Caco-2 (cell line): ENCODE measurements around the gene NSD1. TPM values are rescaled to one million over a fixed set of nuclear protein-coding genes. Genes with fewer than 3 reads are reported as not detected.

Source experiments
- BruUV-seq: library from RNA; stranded (reverse); fragments of 400-500 nt; replicated peaks from 2 replicates; lab custom pipeline; 2021; lab: Mats Ljungman, UMichigan
- CTCF ChIA-PET: fragments of 300-600 bp; sonication (Branson Sonifier 250); formaldehyde crosslinking; loops from one replicate; lab custom pipeline; 2022; ENCODE audit warnings: antibody characterized with exemption; lab: Charles Lee
- POLR2A ChIA-PET: fragments of 300-600 bp; sonication (Branson Sonifier 250); formaldehyde crosslinking; loops from one replicate; lab custom pipeline; 2022; ENCODE audit warnings: antibody characterized with exemption; lab: Charles Lee
- DNase-seq, 2 experiments: peaks; one replicate each; pipeline versions ENCODE4 v3.0.0 to v3.0.0-alpha.2; 2020 to 2022
- H3K27me3 ChIP-seq: replicated peaks from 2 replicates; pipeline ENCODE4 v1.6.0; 2011; ENCODE audit warnings: low read length; ENCODE audit not compliant: control insufficient read depth, insufficient read depth
- H3K36me3 ChIP-seq: 2 replicates; pipeline ENCODE4 v1.5.1; 2011; ENCODE audit warnings: low read length; ENCODE audit not compliant: control insufficient read depth, insufficient read depth
- H3K4me1 ChIP-seq: fragments of 250-450 bp; sonication (Bioruptor Pico); 2 replicates; pipeline ENCODE4 v1.5.1; 2020; ENCODE audit warnings: mild to moderate bottlenecking
- H3K4me3 ChIP-seq: 2 replicates; pipeline ENCODE4 v1.5.1; 2011; ENCODE audit warnings: low read depth, mild to moderate bottlenecking, control low read depth, low read length
- H3K9me3 ChIP-seq: fragments of 250-450 bp; sonication (Bioruptor Pico); 2 replicates; pipeline ENCODE4 v1.5.1; 2020; ENCODE audit warnings: mild to moderate bottlenecking, moderate library complexity
- H3K27ac Mint-ChIP-seq: one replicate; pipeline ENCODE4 v1.8.0; 2022; ENCODE audit warnings: mixed read lengths; ENCODE audit not compliant: unreplicated experiment
- H3K27me3 Mint-ChIP-seq: one replicate; pipeline ENCODE4 v1.8.0; 2022; ENCODE audit warnings: mixed read lengths; ENCODE audit not compliant: insufficient read depth, unreplicated experiment
- H3K36me3 Mint-ChIP-seq: one replicate; pipeline ENCODE4 v1.8.0; 2022; ENCODE audit warnings: mild to moderate bottlenecking, mixed read lengths; ENCODE audit not compliant: insufficient read depth, unreplicated experiment
- H3K4me1 Mint-ChIP-seq: one replicate; pipeline ENCODE4 v1.8.0; 2022; ENCODE audit warnings: low read depth, mixed read lengths; ENCODE audit not compliant: unreplicated experiment
- H3K4me3 Mint-ChIP-seq: one replicate; pipeline ENCODE4 v1.8.0; 2022; ENCODE audit warnings: mild to moderate bottlenecking, moderate library complexity, mixed read lengths; ENCODE audit not compliant: unreplicated experiment
- H3K9me3 Mint-ChIP-seq: one replicate; pipeline ENCODE4 v1.8.0; 2022; ENCODE audit warnings: mixed read lengths; ENCODE audit not compliant: unreplicated experiment
- CTCF ChIP-seq, 2 experiments: fragments of 200-600 bp in 1 of 2; IDR thresholded peaks; 1 replicate in 1 of 2; 2 replicates in 1 of 2; pipeline versions ENCODE4 v1.5.1 to v1.8.0; 2011 to 2022; ENCODE audit warnings: antibody characterized with exemption in 1 of 2, control low read depth in 1 of 2, inconsistent platforms in 1 of 2, low read depth in 1 of 2, low read length in 1 of 2, mild to moderate bottlenecking in 1 of 2, moderate library complexity in 1 of 2; ENCODE audit not compliant: insufficient read depth in 1 of 2, severe bottlenecking in 1 of 2, unreplicated experiment in 1 of 2
- intact Hi-C: fragments of 100-400 bp; cut with micrococcal nuclease; formaldehyde crosslinking; loops from one replicate; pipeline ENCODE4 v1.10.0; 2022; ENCODE audit not compliant: unreplicated experiment
- total RNA-seq: library from RNA; stranded (reverse); gene quantifications from 2 replicates; pipeline ENCODE4 v1.2.3, GENCODE V29; 2022

The NSD1 gene
- total RNA-seq, 1 experiment from 2014 or later = 67.4 TPM

- intact Hi-C loops = no loop called here
- peaks cover 82% of the 10 kb centered on the region for H3K36me3 Mint-ChIP-seq
- ChIA-PET POLR2A (interaction anchor here (0.6 to 1.5 kb wide), 3 partner anchors 8 to 24 kb away, joined by 3 to 4 read pairs (median 3); partner anchors contain the start of gene FGFR4), CTCF (interaction anchor here (0.6 to 3.6 kb wide), 4 partner anchors 8 to 17 kb away, joined by 3 to 15 read pairs (median 6); partner anchors contain the start of gene FGFR4)
- no peak for DNase-seq
- Histone ChIP-seq H3K9me3 (no peaks in the 10 kb centered on the region), H3K4me1 (peaks cover 19% of the 10 kb centered on the region), H3K36me3 (peaks cover 15% of the 10 kb centered on the region), H3K27me3 (no peaks in the 10 kb centered on the region), H3K4me3 (no peak overlapping the region)
- no peak overlapping the region for H3K4me3 Mint-ChIP-seq
- no TSS peak for BruUV-seq
- no peaks in the 10 kb centered on the region for H3K9me3 Mint-ChIP-seq
- TF ChIP-seq CTCF (IDR thresholded peaks at IDR 0.05; ENCODE audit: insufficient read depth in 1 of 2, low read depth in 1 of 2, low read length in 1 of 2, severe bottlenecking in 1 of 2, unreplicated experiment in 1 of 2) = no peak
- no peaks in the 10 kb centered on the region for H3K27me3 Mint-ChIP-seq
- H3K4me1 Mint-ChIP-seq = peaks cover 11% of the 10 kb centered on the region
- H3K27ac Mint-ChIP-seq = peak overlapping the region; percentile 13
These were observed 38.4 kb upstream of the NSD1 start for GRCh38 chr5:177095088-177095669.

- no peak for TF ChIP-seq CTCF (IDR thresholded peaks at IDR 0.05; ENCODE audit: insufficient read depth in 1 of 2, low read depth in 1 of 2, low read length in 1 of 2, severe bottlenecking in 1 of 2, unreplicated experiment in 1 of 2)
- POLR2A ChIA-PET = no interaction called here
- no peaks in the 10 kb centered on the region for H3K27me3 Mint-ChIP-seq
- no peak overlapping the region for H3K4me3 Mint-ChIP-seq
- no peak overlapping the region for H3K4me3 ChIP-seq
- peak in 1 of 2 experiments; percentile 46 for DNase-seq
- peaks cover 13% of the 10 kb centered on the region for H3K36me3 ChIP-seq
- intact Hi-C loops = no loop called here
- no TSS peak for BruUV-seq
- H3K27me3 ChIP-seq = no peaks in the 10 kb centered on the region
- H3K36me3 Mint-ChIP-seq = peaks cover 84% of the 10 kb centered on the region
- peak overlapping the region; percentile 13 for H3K27ac Mint-ChIP-seq
- CTCF ChIA-PET = interaction anchor here (3.6 kb wide), 1 partner anchor 10 kb away, joined by 15 read pairs; the partner anchor contains the start of gene FGFR4
- H3K4me1 ChIP-seq = peaks cover 19% of the 10 kb centered on the region
- peaks cover 11% of the 10 kb centered on the region for H3K4me1 Mint-ChIP-seq
- no peaks in the 10 kb centered on the region for H3K9me3 ChIP-seq
- no peaks in the 10 kb centered on the region for H3K9me3 Mint-ChIP-seq
These were observed 37.2 kb upstream of the NSD1 start for GRCh38 chr5:177096162-177097015.
